GM12892 (cell line): ENCODE results near the gene IMPDH1.

Experiments
- POLR2A ChIP-seq: IDR thresholded peaks from 2 replicates; pipeline ENCODE4 v1.6.1; 2011; ENCODE audit warnings: low read depth, low read length, control low read depth
- POLR2AphosphoS5 ChIP-seq: IDR thresholded peaks from 2 replicates; pipeline ENCODE4 v1.6.1; 2011; ENCODE audit warnings: low read depth, low read length, control low read depth
- TAF1 ChIP-seq: IDR thresholded peaks from 2 replicates; pipeline ENCODE4 v1.6.1; 2011; ENCODE audit warnings: low read depth, mild to moderate bottlenecking, control low read depth, low read length, borderline replicate concordance

- TF ChIP-seq POLR2AphosphoS5 (no peak), POLR2A (no peak), TAF1 (no peak)
Measured at GRCh38 chr7:128453836-128454804, 44.3 kb upstream of the IMPDH1 start.
